Caco-2 (cell line): ENCODE data around the gene STOML2. TPM values are rescaled to one million over a fixed set of nuclear protein-coding genes. Genes with fewer than 3 reads are reported as not detected.

Experiments used
- BruUV-seq: library from RNA; stranded (reverse); fragments of 400-500 nt; replicated peaks from 2 replicates; lab custom pipeline; 2021; lab: Mats Ljungman, UMichigan
- CTCF ChIA-PET: fragments of 300-600 bp; sonication (Branson Sonifier 250); formaldehyde crosslinking; loops from one replicate; lab custom pipeline; 2022; ENCODE audit warnings: antibody characterized with exemption; lab: Charles Lee
- POLR2A ChIA-PET: fragments of 300-600 bp; sonication (Branson Sonifier 250); formaldehyde crosslinking; loops from one replicate; lab custom pipeline; 2022; ENCODE audit warnings: antibody characterized with exemption; lab: Charles Lee
- DNase-seq, 2 experiments: peaks; one replicate each; pipeline versions ENCODE4 v3.0.0 to v3.0.0-alpha.2; 2020 to 2022
- H3K27me3 ChIP-seq: replicated peaks from 2 replicates; pipeline ENCODE4 v1.6.0; 2011; ENCODE audit warnings: low read length; ENCODE audit not compliant: control insufficient read depth, insufficient read depth
- H3K36me3 ChIP-seq: 2 replicates; pipeline ENCODE4 v1.5.1; 2011; ENCODE audit warnings: low read length; ENCODE audit not compliant: control insufficient read depth, insufficient read depth
- H3K4me1 ChIP-seq: fragments of 250-450 bp; sonication (Bioruptor Pico); 2 replicates; pipeline ENCODE4 v1.5.1; 2020; ENCODE audit warnings: mild to moderate bottlenecking
- H3K4me3 ChIP-seq: 2 replicates; pipeline ENCODE4 v1.5.1; 2011; ENCODE audit warnings: low read depth, mild to moderate bottlenecking, control low read depth, low read length
- H3K9me3 ChIP-seq: fragments of 250-450 bp; sonication (Bioruptor Pico); 2 replicates; pipeline ENCODE4 v1.5.1; 2020; ENCODE audit warnings: mild to moderate bottlenecking, moderate library complexity
- H3K27ac Mint-ChIP-seq: one replicate; pipeline ENCODE4 v1.8.0; 2022; ENCODE audit warnings: mixed read lengths; ENCODE audit not compliant: unreplicated experiment
- H3K27me3 Mint-ChIP-seq: one replicate; pipeline ENCODE4 v1.8.0; 2022; ENCODE audit warnings: mixed read lengths; ENCODE audit not compliant: insufficient read depth, unreplicated experiment
- H3K36me3 Mint-ChIP-seq: one replicate; pipeline ENCODE4 v1.8.0; 2022; ENCODE audit warnings: mild to moderate bottlenecking, mixed read lengths; ENCODE audit not compliant: insufficient read depth, unreplicated experiment
- H3K4me1 Mint-ChIP-seq: one replicate; pipeline ENCODE4 v1.8.0; 2022; ENCODE audit warnings: low read depth, mixed read lengths; ENCODE audit not compliant: unreplicated experiment
- H3K4me3 Mint-ChIP-seq: one replicate; pipeline ENCODE4 v1.8.0; 2022; ENCODE audit warnings: mild to moderate bottlenecking, moderate library complexity, mixed read lengths; ENCODE audit not compliant: unreplicated experiment
- H3K9me3 Mint-ChIP-seq: one replicate; pipeline ENCODE4 v1.8.0; 2022; ENCODE audit warnings: mixed read lengths; ENCODE audit not compliant: unreplicated experiment
- CTCF ChIP-seq, 2 experiments: fragments of 200-600 bp in 1 of 2; IDR thresholded peaks; 1 replicate in 1 of 2; 2 replicates in 1 of 2; pipeline versions ENCODE4 v1.5.1 to v1.8.0; 2011 to 2022; ENCODE audit warnings: antibody characterized with exemption in 1 of 2, control low read depth in 1 of 2, inconsistent platforms in 1 of 2, low read depth in 1 of 2, low read length in 1 of 2, mild to moderate bottlenecking in 1 of 2, moderate library complexity in 1 of 2; ENCODE audit not compliant: insufficient read depth in 1 of 2, severe bottlenecking in 1 of 2, unreplicated experiment in 1 of 2
- intact Hi-C: fragments of 100-400 bp; cut with micrococcal nuclease; formaldehyde crosslinking; loops from one replicate; pipeline ENCODE4 v1.10.0; 2022; ENCODE audit not compliant: unreplicated experiment
- total RNA-seq: library from RNA; stranded (reverse); gene quantifications from 2 replicates; pipeline ENCODE4 v1.2.3, GENCODE V29; 2022

Gene STOML2
- total RNA-seq, 1 experiment from 2014 or later: 235 TPM

DNA sequence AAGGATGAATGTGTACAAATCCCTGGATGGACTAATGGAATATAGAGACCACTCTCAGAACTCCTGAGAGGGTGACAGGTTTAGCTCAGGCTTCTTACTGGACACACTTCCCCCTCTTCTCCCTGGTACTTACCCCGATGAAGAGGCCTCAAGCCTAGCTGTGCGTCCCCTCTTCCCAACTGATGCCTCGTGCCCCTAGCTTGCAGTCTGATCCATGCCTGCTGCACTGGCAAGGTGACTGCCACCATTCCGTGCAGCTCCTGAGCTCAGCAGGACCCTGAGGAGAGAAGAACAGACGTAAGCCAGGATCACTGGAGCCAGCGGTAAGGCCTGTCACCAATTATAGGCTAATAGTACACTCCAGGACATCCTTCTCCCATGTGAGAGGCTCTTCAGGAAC is 5.5 kb upstream of the STOML2 start:
- ChIA-PET CTCF (interaction anchor here (0.9 kb wide), 1 partner anchor 37 kb away, joined by 3 read pairs; no protein-coding TSS in a partner anchor), POLR2A (no interaction called here)
- no peaks in the 10 kb centered on the region for H3K27me3 Mint-ChIP-seq
- BruUV-seq: no TSS peak
- peaks cover 14% of the 10 kb centered on the region for H3K4me1 Mint-ChIP-seq
- no peak for TF ChIP-seq CTCF (IDR thresholded peaks at IDR 0.05; ENCODE audit: insufficient read depth in 1 of 2, low read depth in 1 of 2, low read length in 1 of 2, severe bottlenecking in 1 of 2, unreplicated experiment in 1 of 2)
- peaks cover 2% of the 10 kb centered on the region for H3K36me3 ChIP-seq
- H3K4me3 Mint-ChIP-seq: no peak overlapping the region
- H3K4me3 ChIP-seq: no peak overlapping the region
- DNase-seq: peak in 1 of 2 experiments; percentile 14
- no peaks in the 10 kb centered on the region for H3K9me3 ChIP-seq
- peaks cover 14% of the 10 kb centered on the region for H3K36me3 Mint-ChIP-seq
- H3K4me1 ChIP-seq: peaks cover 10% of the 10 kb centered on the region
- no peaks in the 10 kb centered on the region for H3K27me3 ChIP-seq
- no peaks in the 10 kb centered on the region for H3K9me3 Mint-ChIP-seq
- no peak overlapping the region for H3K27ac Mint-ChIP-seq
- intact Hi-C loops: no loop called here

GRCh38 chr9:35107297-35108290 is 4.7 kb upstream of the STOML2 start:
- Mint-ChIP-seq H3K27ac (no peak overlapping the region), H3K27me3 (no peaks in the 10 kb centered on the region), H3K4me1 (peaks cover 13% of the 10 kb centered on the region), H3K4me3 (no peak overlapping the region), H3K36me3 (peaks cover 21% of the 10 kb centered on the region), H3K9me3 (no peaks in the 10 kb centered on the region)
- Histone ChIP-seq H3K27me3 (no peaks in the 10 kb centered on the region), H3K9me3 (no peaks in the 10 kb centered on the region), H3K36me3 (peaks cover 2% of the 10 kb centered on the region), H3K4me1 (peaks cover 10% of the 10 kb centered on the region), H3K4me3 (no peak overlapping the region)
- DNase-seq: peak in 1 of 2 experiments; percentile 27
- TF ChIP-seq CTCF (IDR thresholded peaks at IDR 0.05; ENCODE audit: insufficient read depth in 1 of 2, low read depth in 1 of 2, low read length in 1 of 2, severe bottlenecking in 1 of 2, unreplicated experiment in 1 of 2): no peak
- intact Hi-C loops: no loop called here
- ChIA-PET POLR2A (no interaction called here), CTCF (no interaction called here)
- no TSS peak for BruUV-seq

DNA sequence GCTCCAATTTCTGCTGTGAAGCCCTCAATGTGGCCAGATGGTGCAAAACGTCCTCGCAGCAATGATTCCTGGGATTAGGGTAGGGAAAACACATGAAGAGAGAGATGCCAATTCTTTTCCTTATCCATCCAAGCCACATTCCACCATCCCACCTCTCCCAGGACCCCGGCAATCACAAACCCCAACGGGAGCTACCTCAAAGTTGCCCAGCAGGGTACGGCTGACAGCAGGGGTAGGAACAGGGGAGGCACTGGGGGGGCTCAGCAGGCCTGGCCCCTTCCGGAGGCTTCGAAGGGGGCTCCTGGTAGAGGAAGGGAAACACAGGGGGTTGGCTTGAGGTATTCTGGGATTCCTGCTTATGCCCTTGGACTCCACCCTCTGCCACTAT is 3.4 kb upstream of the STOML2 start:
- peaks cover 7% of the 10 kb centered on the region for H3K4me1 ChIP-seq
- Mint-ChIP-seq H3K27ac (no peak overlapping the region), H3K9me3 (no peaks in the 10 kb centered on the region), H3K4me1 (peaks cover 6% of the 10 kb centered on the region), H3K36me3 (peaks cover 17% of the 10 kb centered on the region), H3K4me3 (no peak overlapping the region), H3K27me3 (no peaks in the 10 kb centered on the region)
- CTCF ChIA-PET: interaction anchor here (1.3 kb wide), 1 partner anchor 9 kb away, joined by 3 read pairs; the partner anchor contains the start of gene ATOSB
- POLR2A ChIA-PET: no interaction called here
- H3K27me3 ChIP-seq: no peaks in the 10 kb centered on the region
- H3K4me3 ChIP-seq: no peak overlapping the region
- no TSS peak for BruUV-seq
- intact Hi-C loops: no loop called here
- H3K9me3 ChIP-seq: no peaks in the 10 kb centered on the region
- DNase-seq: peak in 1 of 2 experiments; percentile 31
- H3K36me3 ChIP-seq: peaks cover 2% of the 10 kb centered on the region
- TF ChIP-seq CTCF (IDR thresholded peaks at IDR 0.05; ENCODE audit: insufficient read depth in 1 of 2, low read depth in 1 of 2, low read length in 1 of 2, severe bottlenecking in 1 of 2, unreplicated experiment in 1 of 2): no peak
